Brain microvascular endothelial cell (primary cell): ENCODE measurements around the gene FGFR3.

Experiments used
- DNase-seq: peaks from one replicate; pipeline ENCODE4 v3.0.0-alpha.2; 2020
- H3K27ac ChIP-seq: fragments of 250-450 bp; sonication (Bioruptor Pico); 2 replicates; pipeline ENCODE4 v1.5.1; 2020; ENCODE audit warnings: mild to moderate bottlenecking, moderate library complexity
- H3K27me3 ChIP-seq: fragments of 250-450 bp; sonication (Bioruptor Pico); replicated peaks from 2 replicates; pipeline ENCODE4 v1.5.1; 2020; ENCODE audit warnings: mild to moderate bottlenecking
- H3K36me3 ChIP-seq: fragments of 250-450 bp; sonication (Bioruptor Pico); replicated peaks from 2 replicates; pipeline ENCODE4 v1.5.1; 2020; ENCODE audit warnings: mild to moderate bottlenecking
- H3K4me3 ChIP-seq: 2 replicates; pipeline ENCODE4 v1.5.1; 2011; ENCODE audit warnings: low read depth, mild to moderate bottlenecking, control low read depth, low read length, moderate library complexity
- in situ Hi-C: cut with HindIII; loops from 2 replicates; pipeline ENCODE4 v1.10.0; 2017; ENCODE audit warnings: low sequenced_read_pairs, low pct_ligation_motif_present
- TF ChIP-seq, protein P1 (sequence below): IDR thresholded peaks from 2 replicates; pipeline ENCODE4 v1.5.1; 2011; ENCODE audit warnings: low read depth, mild to moderate bottlenecking, moderate library complexity, low read length, control low read depth, inconsistent platforms; ENCODE audit errors: missing control alignments

The FGFR3 gene

DNA sequence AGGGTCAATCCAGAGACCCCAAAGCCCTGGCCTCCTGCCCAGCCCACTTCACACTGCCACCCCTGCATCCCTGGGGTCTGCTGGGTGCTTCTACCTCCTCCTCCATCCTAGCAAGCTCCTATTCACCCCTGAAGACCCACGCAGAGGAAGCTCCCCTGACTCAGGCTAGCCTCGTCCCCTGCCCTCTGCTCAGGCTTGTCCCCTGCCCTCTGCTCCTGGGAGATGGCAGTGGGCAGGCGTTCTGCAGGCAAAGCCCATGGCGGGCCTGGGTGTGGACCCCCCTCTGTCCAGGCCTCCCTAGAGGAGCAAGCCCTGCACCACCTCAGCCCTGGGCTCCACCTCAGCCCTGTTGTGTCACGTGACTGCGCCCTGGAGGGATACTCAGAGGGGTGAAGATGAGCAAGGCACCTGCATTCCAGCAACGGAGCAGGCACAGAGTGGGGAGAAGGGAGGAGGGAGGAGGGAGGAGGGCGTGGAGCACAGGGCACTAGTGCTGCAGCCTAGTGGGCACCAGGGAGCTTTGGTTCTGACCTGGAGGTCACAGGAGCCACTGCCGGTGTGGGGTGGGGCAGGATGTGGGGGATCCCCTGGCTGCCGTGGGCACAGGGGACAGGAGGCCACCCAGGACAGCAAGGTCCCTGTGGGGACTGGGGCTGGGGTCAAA lies 27.6 kb upstream of the FGFR3 start:
- TF ChIP-seq, protein P1, sequence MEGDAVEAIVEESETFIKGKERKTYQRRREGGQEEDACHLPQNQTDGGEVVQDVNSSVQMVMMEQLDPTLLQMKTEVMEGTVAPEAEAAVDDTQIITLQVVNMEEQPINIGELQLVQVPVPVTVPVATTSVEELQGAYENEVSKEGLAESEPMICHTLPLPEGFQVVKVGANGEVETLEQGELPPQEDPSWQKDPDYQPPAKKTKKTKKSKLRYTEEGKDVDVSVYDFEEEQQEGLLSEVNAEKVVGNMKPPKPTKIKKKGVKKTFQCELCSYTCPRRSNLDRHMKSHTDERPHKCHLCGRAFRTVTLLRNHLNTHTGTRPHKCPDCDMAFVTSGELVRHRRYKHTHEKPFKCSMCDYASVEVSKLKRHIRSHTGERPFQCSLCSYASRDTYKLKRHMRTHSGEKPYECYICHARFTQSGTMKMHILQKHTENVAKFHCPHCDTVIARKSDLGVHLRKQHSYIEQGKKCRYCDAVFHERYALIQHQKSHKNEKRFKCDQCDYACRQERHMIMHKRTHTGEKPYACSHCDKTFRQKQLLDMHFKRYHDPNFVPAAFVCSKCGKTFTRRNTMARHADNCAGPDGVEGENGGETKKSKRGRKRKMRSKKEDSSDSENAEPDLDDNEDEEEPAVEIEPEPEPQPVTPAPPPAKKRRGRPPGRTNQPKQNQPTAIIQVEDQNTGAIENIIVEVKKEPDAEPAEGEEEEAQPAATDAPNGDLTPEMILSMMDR: no peak
- H3K27ac ChIP-seq: no peak overlapping the region
- peaks cover 1% of the 10 kb centered on the region for H3K27me3 ChIP-seq
- in situ Hi-C loops: no loop called here
- DNase-seq: no peak
- H3K36me3 ChIP-seq: no peaks in the 10 kb centered on the region
- no peak overlapping the region for H3K4me3 ChIP-seq

DNA sequence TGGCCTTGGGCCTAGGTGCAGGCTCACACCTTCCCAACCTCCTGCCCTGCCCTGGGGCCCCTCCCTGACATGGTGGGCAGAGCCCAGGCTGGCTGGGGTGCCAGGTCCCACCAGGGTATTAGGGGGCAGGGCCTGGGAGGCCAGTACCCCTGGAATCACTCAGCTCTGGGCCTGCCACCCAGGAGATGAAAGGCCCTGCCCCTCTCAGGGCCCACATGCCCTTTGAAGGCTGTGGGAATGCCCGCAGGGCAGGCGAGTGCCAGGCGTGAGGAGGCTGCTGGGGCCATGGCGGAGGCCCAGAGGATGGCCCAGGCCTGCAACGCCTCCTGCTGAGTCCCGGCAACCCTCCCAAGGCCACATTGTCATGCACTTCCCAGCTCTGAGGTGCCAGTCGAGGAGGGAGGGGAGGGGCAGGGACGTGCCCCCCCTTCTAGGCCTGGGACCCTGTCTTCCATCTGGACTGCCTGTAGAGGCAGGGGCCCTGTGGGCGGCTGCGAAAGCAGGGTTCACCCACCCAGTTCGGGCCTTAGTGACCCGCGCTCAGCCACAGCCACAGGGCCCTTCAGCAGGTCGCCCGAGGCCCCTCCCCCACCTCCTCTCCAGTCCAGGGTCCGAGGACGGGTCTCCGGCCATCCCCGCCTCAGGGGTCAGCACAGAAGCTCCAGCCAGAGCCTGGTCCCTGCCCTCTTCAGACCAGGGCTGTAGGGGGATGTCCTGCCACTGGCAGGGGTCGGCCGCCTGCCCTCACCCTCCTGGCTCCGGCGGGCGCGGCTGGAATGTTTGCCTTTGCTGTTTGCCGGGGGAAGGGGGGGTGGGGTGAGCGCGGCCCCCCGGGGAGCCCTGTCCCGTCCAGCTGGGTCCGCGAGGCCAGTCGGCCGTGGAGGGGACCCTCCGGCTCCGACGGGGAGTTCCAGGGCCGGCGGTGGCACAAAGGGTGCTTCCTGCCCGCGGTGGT lies 26.7 kb upstream of the FGFR3 start:
- TF ChIP-seq, protein P1: no peak
- Histone ChIP-seq H3K4me3 (peak overlapping the region; percentile 9), H3K27me3 (peaks cover 1% of the 10 kb centered on the region), H3K27ac (no peak overlapping the region), H3K36me3 (no peaks in the 10 kb centered on the region)
- no peak for DNase-seq
- in situ Hi-C loops: no loop called here

DNA sequence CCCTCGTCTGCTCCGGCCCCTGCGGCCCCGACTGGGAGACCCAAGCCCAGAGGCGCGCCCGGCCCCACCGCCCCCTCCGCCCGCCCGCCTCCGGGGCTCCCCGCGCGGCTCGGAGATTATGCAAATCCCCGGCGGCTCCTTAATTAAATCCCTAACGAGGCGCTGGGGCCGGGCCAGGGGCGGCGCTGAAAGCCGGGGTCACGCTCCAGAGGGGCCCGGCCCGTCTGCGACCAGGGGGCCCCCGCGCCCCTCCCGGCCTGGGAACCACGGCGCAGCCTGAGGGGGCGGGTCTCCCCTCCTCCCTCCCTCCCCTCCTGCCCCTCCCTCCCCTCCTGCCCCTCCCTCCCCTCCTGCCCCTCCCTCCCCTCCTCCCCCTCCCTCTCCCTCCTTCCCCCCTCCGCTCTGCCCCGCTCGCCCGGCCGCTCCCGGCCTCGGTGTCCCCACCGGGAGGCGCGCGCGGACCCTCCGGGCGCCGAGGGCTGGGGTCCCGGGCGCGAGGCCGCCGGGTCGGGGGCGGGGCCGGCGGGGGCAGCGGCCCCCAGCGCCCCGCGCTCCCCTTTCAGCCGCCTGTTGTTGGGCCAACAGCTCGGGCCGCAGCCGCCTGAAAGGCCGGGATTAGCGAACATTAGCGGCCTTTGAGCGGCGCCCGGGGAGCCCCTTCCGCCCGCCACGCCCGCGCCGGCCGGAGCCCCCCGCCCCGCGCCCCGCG lies 25.9 kb upstream of the FGFR3 start:
- Histone ChIP-seq H3K27me3 (peaks cover 1% of the 10 kb centered on the region), H3K36me3 (no peaks in the 10 kb centered on the region), H3K27ac (no peak overlapping the region), H3K4me3 (peak overlapping the region; percentile 33)
- DNase-seq: no peak
- in situ Hi-C loops: no loop called here
- TF ChIP-seq, protein P1: no peak

- Histone ChIP-seq H3K27ac (no peak overlapping the region), H3K4me3 (peak overlapping the region; percentile 33), H3K36me3 (no peaks in the 10 kb centered on the region), H3K27me3 (peaks cover 1% of the 10 kb centered on the region)
- TF ChIP-seq, protein P1: peak; percentile 66
- no peak for DNase-seq
- in situ Hi-C loops: no loop called here
Measured at GRCh38 chr4:1767770-1768366, 25.2 kb upstream of the FGFR3 start.

- H3K36me3 ChIP-seq: no peaks in the 10 kb centered on the region
- no peak overlapping the region for H3K4me3 ChIP-seq
- no peak for DNase-seq
- peaks cover 1% of the 10 kb centered on the region for H3K27me3 ChIP-seq
- no peak overlapping the region for H3K27ac ChIP-seq
- TF ChIP-seq, protein P1: no peak
- in situ Hi-C loops: no loop called here
Measured at GRCh38 chr4:1768367-1769034, 24.6 kb upstream of the FGFR3 start.
